Measurements from ENCODE around the gene MAP2K5.

The MAP2K5 gene

GRCh38 chr15:67790610-67791319 lies 248.3 kb downstream of the MAP2K5 start:
- TF ChIP-seq, protein P1, sequence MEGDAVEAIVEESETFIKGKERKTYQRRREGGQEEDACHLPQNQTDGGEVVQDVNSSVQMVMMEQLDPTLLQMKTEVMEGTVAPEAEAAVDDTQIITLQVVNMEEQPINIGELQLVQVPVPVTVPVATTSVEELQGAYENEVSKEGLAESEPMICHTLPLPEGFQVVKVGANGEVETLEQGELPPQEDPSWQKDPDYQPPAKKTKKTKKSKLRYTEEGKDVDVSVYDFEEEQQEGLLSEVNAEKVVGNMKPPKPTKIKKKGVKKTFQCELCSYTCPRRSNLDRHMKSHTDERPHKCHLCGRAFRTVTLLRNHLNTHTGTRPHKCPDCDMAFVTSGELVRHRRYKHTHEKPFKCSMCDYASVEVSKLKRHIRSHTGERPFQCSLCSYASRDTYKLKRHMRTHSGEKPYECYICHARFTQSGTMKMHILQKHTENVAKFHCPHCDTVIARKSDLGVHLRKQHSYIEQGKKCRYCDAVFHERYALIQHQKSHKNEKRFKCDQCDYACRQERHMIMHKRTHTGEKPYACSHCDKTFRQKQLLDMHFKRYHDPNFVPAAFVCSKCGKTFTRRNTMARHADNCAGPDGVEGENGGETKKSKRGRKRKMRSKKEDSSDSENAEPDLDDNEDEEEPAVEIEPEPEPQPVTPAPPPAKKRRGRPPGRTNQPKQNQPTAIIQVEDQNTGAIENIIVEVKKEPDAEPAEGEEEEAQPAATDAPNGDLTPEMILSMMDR (IDR thresholded peaks at IDR 0.05; ENCODE audit: low read depth, low read length, missing control alignments) = no peak

GRCh38 chr15:67792250-67792942 lies 249.9 kb downstream of the MAP2K5 start:
- DNase-seq (ENCODE audit: low read depth) = no peak
- TF ChIP-seq, protein P1 (IDR thresholded peaks at IDR 0.05; ENCODE audit: low read depth, low read length, missing control alignments) = no peak
- in situ Hi-C loops (cut with HindIII; ENCODE audit: low sequenced_read_pairs) = no loop called here
- H3K4me3 ChIP-seq (ENCODE audit: low read depth, low read length) = no peak overlapping the region

More at GRCh38 chr15:67790610-67791319, 248.3 kb downstream of the MAP2K5 start:
- in situ Hi-C loops (cut with HindIII; ENCODE audit: low sequenced_read_pairs) = no loop called here
- DNase-seq (ENCODE audit: low read depth) = no peak
- H3K4me3 ChIP-seq (ENCODE audit: low read depth, low read length) = no peak overlapping the region

- in situ Hi-C loops (cut with HindIII; ENCODE audit: low sequenced_read_pairs) = no loop called here
- no peak overlapping the region for H3K4me3 ChIP-seq (ENCODE audit: low read depth, low read length)
Measured at GRCh38 chr15:67794832-67795574, 252.5 kb downstream of the MAP2K5 start.

DNA sequence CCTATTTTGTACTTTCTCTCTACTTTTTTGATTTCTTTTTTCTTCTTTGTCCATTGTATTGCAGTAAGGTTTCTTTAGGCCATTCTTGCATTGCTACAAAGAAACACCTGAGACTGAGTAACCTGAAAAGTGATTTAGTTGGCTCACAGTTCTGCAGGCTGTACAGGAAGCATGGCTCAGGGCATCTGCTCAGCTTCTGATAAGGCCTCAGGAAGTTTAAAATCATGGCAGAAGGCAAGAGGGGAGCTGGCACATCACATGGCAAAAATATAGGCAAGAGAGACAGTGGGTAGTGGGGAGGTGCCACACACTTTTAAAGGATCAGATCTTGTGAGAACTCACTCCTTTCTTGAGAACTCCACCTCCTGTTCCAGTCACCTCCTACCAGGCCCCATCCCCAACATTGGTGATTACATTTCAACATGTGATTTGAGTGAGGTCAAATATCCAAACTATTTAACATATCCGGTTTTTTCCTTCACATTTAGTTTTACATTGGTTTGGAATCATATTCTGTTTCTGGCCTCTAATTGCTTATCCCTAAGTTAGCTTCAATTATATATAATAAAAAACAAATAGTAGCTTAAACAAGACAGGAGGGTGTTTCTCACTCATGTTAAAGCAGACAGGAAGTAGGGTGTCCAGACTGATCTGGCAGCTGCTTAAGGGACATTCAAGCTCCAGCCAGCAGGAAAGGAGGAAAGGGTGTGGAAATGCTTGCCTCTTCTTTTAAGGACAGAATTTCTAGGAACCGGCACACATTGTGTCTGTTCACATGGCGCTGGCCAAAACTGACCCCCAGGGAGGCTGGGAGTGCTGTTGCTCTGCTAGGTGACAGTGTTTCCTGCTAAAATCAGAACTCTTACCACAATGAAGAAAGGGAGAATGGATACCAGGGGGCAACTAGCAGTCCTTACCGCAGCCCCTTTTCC lies 254.0 kb downstream of the MAP2K5 start:
- no peak for DNase-seq (ENCODE audit: low read depth)

More at GRCh38 chr15:67794832-67795574, 252.5 kb downstream of the MAP2K5 start:
- TF ChIP-seq, protein P1 (IDR thresholded peaks at IDR 0.05; ENCODE audit: low read depth, low read length, missing control alignments) = no peak
- no peak for DNase-seq (ENCODE audit: low read depth)

GRCh38 chr15:67799801-67800205 lies 257.3 kb downstream of the MAP2K5 start:
- no peak for DNase-seq (ENCODE audit: low read depth)
- in situ Hi-C loops (cut with HindIII; ENCODE audit: low sequenced_read_pairs) = no loop called here
- TF ChIP-seq, protein P1 (IDR thresholded peaks at IDR 0.05; ENCODE audit: low read depth, low read length, missing control alignments) = no peak
- no peak overlapping the region for H3K4me3 ChIP-seq (ENCODE audit: low read depth, low read length)

More for the DNA sequence above, 254.0 kb downstream of the MAP2K5 start:
- TF ChIP-seq, protein P1 (IDR thresholded peaks at IDR 0.05; ENCODE audit: low read depth, low read length, missing control alignments) = no peak
- H3K4me3 ChIP-seq (ENCODE audit: low read depth, low read length) = no peak overlapping the region
- in situ Hi-C loops (cut with HindIII; ENCODE audit: low sequenced_read_pairs) = no loop called here

Data from astrocyte of the cerebellum (primary cell).